DND-41 (cell line): ENCODE results near the gene ANXA10.

Source experiments
- CTCF ChIP-seq: IDR thresholded peaks from 2 replicates; pipeline ENCODE4 v1.5.1; 2012; ENCODE audit warnings: borderline replicate concordance, low read length, moderate library complexity, mild to moderate bottlenecking; ENCODE audit not compliant: poor library complexity, severe bottlenecking; ENCODE audit errors: extremely low read depth
- EZH2 ChIP-seq: IDR thresholded peaks from 3 replicates; pipeline ENCODE4 v1.6.1; 2012; ENCODE audit warnings: borderline replicate concordance, low read depth, mild to moderate bottlenecking, moderate library complexity, low read length, inconsistent platforms; ENCODE audit not compliant: severe bottlenecking

- TF ChIP-seq CTCF (no peak), EZH2 (no peak)
These were observed 34.9 kb upstream of the ANXA10 start for GRCh38 chr4:168057412-168057811.
